ENCODE results near the gene REPIN1.

Gene REPIN1

GRCh38 chr7:150368096-150368883, at the start of gene REPIN1:
Gene REPIN1 (plus strand): TSS chr7:150368822. CDS start chr7:150369712, 890 bp downstream.
- DNase-seq (ENCODE audit: low read depth), result no peak
- no peak for TF ChIP-seq CTCF (IDR thresholded peaks at IDR 0.05; ENCODE audit: low read depth, low read length, missing control alignments)
- peak within 1 kb of the TSS; percentile 92 for H3K4me3 ChIP-seq (ENCODE audit: low read depth, low read length)

GRCh38 chr7:150321788-150322113, 46.9 kb upstream of the REPIN1 start:
- TF ChIP-seq CTCF (IDR thresholded peaks at IDR 0.05; ENCODE audit: low read depth, low read length, missing control alignments), result no peak
- no peak for DNase-seq (ENCODE audit: low read depth)
- H3K4me3 ChIP-seq (ENCODE audit: low read depth, low read length), result peak overlapping the region; percentile 91

- peak overlapping the region; percentile 91 for H3K4me3 ChIP-seq (ENCODE audit: low read depth, low read length)
- no peak for DNase-seq (ENCODE audit: low read depth)
- TF ChIP-seq CTCF (IDR thresholded peaks at IDR 0.05; ENCODE audit: low read depth, low read length, missing control alignments), result no peak
Observed at GRCh38 chr7:150322114-150322832, 46.3 kb upstream of the REPIN1 start.

- TF ChIP-seq CTCF (IDR thresholded peaks at IDR 0.05; ENCODE audit: low read depth, low read length, missing control alignments), result peak; percentile 16
- no peak for DNase-seq (ENCODE audit: low read depth)
Observed at GRCh38 chr7:150322833-150323681, 45.6 kb upstream of the REPIN1 start, which contains the start of the genes ACTR3C and LRRC61. Gene ACTR3C (minus strand): TSS chr7:150323545. CDS start chr7:150295296, 28,249 bp downstream. Gene LRRC61 (plus strand): TSS chr7:150323355. CDS start chr7:150336862, 13,507 bp downstream.

GRCh38 chr7:150323682-150324372, 44.8 kb upstream of the REPIN1 start:
- DNase-seq (ENCODE audit: low read depth), result no peak
- peak overlapping the region; percentile 91 for H3K4me3 ChIP-seq (ENCODE audit: low read depth, low read length)
- no peak for TF ChIP-seq CTCF (IDR thresholded peaks at IDR 0.05; ENCODE audit: low read depth, low read length, missing control alignments)

More at GRCh38 chr7:150322833-150323681, 45.6 kb upstream of the REPIN1 start, which contains the start of the genes ACTR3C and LRRC61:
- peak within 1 kb of the TSS; percentile 91 for H3K4me3 ChIP-seq (ENCODE audit: low read depth, low read length)

- H3K4me3 ChIP-seq (ENCODE audit: low read depth, low read length), result peak overlapping the region; percentile 91
- no peak for TF ChIP-seq CTCF (IDR thresholded peaks at IDR 0.05; ENCODE audit: low read depth, low read length, missing control alignments)
- no peak for DNase-seq (ENCODE audit: low read depth)
Observed at GRCh38 chr7:150324373-150324961, 44.2 kb upstream of the REPIN1 start.

Data from GM12864 (cell line).